GM12878 (cell line): ENCODE results near the gene RNF220. TPM values are rescaled to one million over a fixed set of nuclear protein-coding genes. Genes with fewer than 3 reads are reported as not detected.

Experiments
- ATAC-seq: fragments of 200-7000 bp; cut with Tn5 transposase; 3 replicates; pipeline ENCODE4 v1.9.1; 2020; ENCODE audit warnings: mild to moderate bottlenecking, moderate library complexity
- BruUV-seq: library from RNA; stranded (reverse); fragments of 400-500 nt; replicated peaks from 2 replicates; lab custom pipeline; 2021; lab: Mats Ljungman, UMichigan
- CTCF ChIA-PET: fragments of 300-600 bp; sonication (Branson Sonifier 250); formaldehyde crosslinking; extraction: SDS; loops from one replicate; lab custom pipeline; 2021; ENCODE audit warnings: inconsistent platforms; lab: Yijun Ruan, JAX
- POLR2A ChIA-PET: fragments of 350-600 bp; formaldehyde crosslinking; extraction: SDS; loops from one replicate; lab custom pipeline; 2021; ENCODE audit warnings: inconsistent platforms; lab: Charles Lee
- RAD21 ChIA-PET: fragments of 300-600 bp; sonication (Branson Sonifier 250); formaldehyde crosslinking; loops from one replicate; lab custom pipeline; 2023; ENCODE audit warnings: antibody characterized with exemption; ENCODE audit not compliant: unreplicated experiment; lab: Charles Lee
- SMC1A ChIA-PET: fragments of 300-600 bp; sonication (Branson Sonifier 250); formaldehyde crosslinking; loops from one replicate; lab custom pipeline; 2023; ENCODE audit not compliant: unreplicated experiment, uncharacterized antibody; lab: Charles Lee
- DNase-seq: peaks from one replicate; pipeline ENCODE4 v3.0.0-alpha.2; 2011; ENCODE audit warnings: low read depth, low spot score
- FAIRE-seq: peaks from 3 replicates; lab custom pipeline; 2011; peaks lifted over from hg19 to GRCh38; lab: Jason Lieb, UNC
- H2AFZ ChIP-seq: 2 replicates; pipeline ENCODE4 v1.6.0; 2011; ENCODE audit warnings: low read depth, low read length, control low read depth; ENCODE audit not compliant: control insufficient read depth
- H3K27ac ChIP-seq: 2 replicates; pipeline ENCODE4 v1.5.1; 2011; ENCODE audit warnings: control low read depth; ENCODE audit not compliant: control insufficient read depth, insufficient read depth
- H3K27me3 ChIP-seq, 2 experiments: replicated peaks in 1 of 2; 2 replicates each; pipeline versions ENCODE4 v1.6.0 to v1.6.1; 2011; ENCODE audit warnings: low read length in 1 of 2; ENCODE audit not compliant: control insufficient read depth in 2 of 2, insufficient read depth in 2 of 2
- H3K36me3 ChIP-seq, 2 experiments: 2 replicates each; pipeline ENCODE4 v1.5.1; 2011; ENCODE audit warnings: low read length in 1 of 2; ENCODE audit not compliant: control insufficient read depth in 2 of 2, insufficient read depth in 2 of 2
- H3K4me1 ChIP-seq: 2 replicates; pipeline ENCODE4 v1.6.1; 2011; ENCODE audit warnings: mild to moderate bottlenecking, low read length, moderate library complexity, mixed read lengths; ENCODE audit not compliant: control insufficient read depth, insufficient read depth
- H3K4me2 ChIP-seq: 2 replicates; pipeline ENCODE4 v1.6.0; 2011; ENCODE audit warnings: control low read depth; ENCODE audit not compliant: control insufficient read depth, insufficient read depth
- H3K4me3 ChIP-seq: fragments of 200-600 bp; sonication (generic); 2 replicates; pipeline ENCODE4 v1.5.1; 2016
- H3K79me2 ChIP-seq: 2 replicates; pipeline ENCODE4 v1.6.0; 2011; ENCODE audit warnings: low read length; ENCODE audit not compliant: control insufficient read depth, insufficient read depth
- H3K9ac ChIP-seq: 2 replicates; pipeline ENCODE4 v1.8.0; 2011; ENCODE audit warnings: low read length, control low read depth, mixed read lengths; ENCODE audit not compliant: control insufficient read depth, insufficient read depth
- H3K9me3 ChIP-seq: replicated peaks from 3 replicates; pipeline ENCODE4 v1.5.1; 2011; ENCODE audit warnings: mild to moderate bottlenecking, low read length; ENCODE audit not compliant: control insufficient read depth, insufficient read depth
- H4K20me1 ChIP-seq: 2 replicates; pipeline ENCODE4 v1.6.0; 2011; ENCODE audit not compliant: control insufficient read depth, insufficient read depth
- ATF3 ChIP-seq: IDR thresholded peaks from 2 replicates; pipeline ENCODE4 v1.6.1; 2011; ENCODE audit warnings: low read depth, mild to moderate bottlenecking, low read length, moderate library complexity, borderline replicate concordance; ENCODE audit errors: extremely low read depth
- CEBPB ChIP-seq, 2 experiments: fragments of 150-350 bp in 1 of 2; IDR thresholded peaks; 2 replicates each; pipeline ENCODE4 v1.6.1; 2012 to 2014; ENCODE audit warnings: low read depth in 2 of 2, low read length in 2 of 2, borderline replicate concordance in 1 of 2, inconsistent platforms in 1 of 2
- GABPA ChIP-seq: IDR thresholded peaks from 2 replicates; pipeline ENCODE4 v1.6.1; 2014; ENCODE audit warnings: antibody characterized with exemption, low read depth, mild to moderate bottlenecking, inconsistent platforms
- HCFC1 ChIP-seq: fragments of 150-350 bp; IDR thresholded peaks from 2 replicates; pipeline ENCODE4 v1.6.1; 2014; ENCODE audit warnings: low read length
- NFIC ChIP-seq: IDR thresholded peaks from 2 replicates; pipeline ENCODE4 v1.6.1; 2012; ENCODE audit warnings: low read depth, mild to moderate bottlenecking, inconsistent platforms, low read length, moderate library complexity
- NKRF ChIP-seq: fragments of 450-650 bp; conservative IDR thresholded peaks from 2 replicates; pipeline ENCODE4 v1.6.1; 2017; ENCODE audit warnings: mild to moderate bottlenecking, moderate library complexity
- NR2C1 ChIP-seq: fragments of 450-650 bp; IDR thresholded peaks from 2 replicates; pipeline ENCODE4 v1.6.1; 2017; ENCODE audit warnings: antibody characterized with exemption, mild to moderate bottlenecking, moderate library complexity
- RAD21 ChIP-seq: IDR thresholded peaks from 2 replicates; pipeline ENCODE4 v1.6.1; 2011; ENCODE audit warnings: mild to moderate bottlenecking, low read depth, low read length, moderate library complexity; ENCODE audit not compliant: insufficient read depth
- SMC3 ChIP-seq: IDR thresholded peaks from 2 replicates; pipeline ENCODE4 v1.6.1; 2011; ENCODE audit warnings: low read length, improper control_type of control experiment, borderline replicate concordance
- TCF3 ChIP-seq: IDR thresholded peaks from 2 replicates; pipeline ENCODE4 v1.6.1; 2012; ENCODE audit warnings: low read depth, mild to moderate bottlenecking, low read length, borderline replicate concordance; ENCODE audit not compliant: insufficient read depth
- YY1 ChIP-seq: IDR thresholded peaks from 2 replicates; pipeline ENCODE4 v1.6.1; 2011; ENCODE audit warnings: low read depth, mild to moderate bottlenecking, low read length
- ZNF384 ChIP-seq: IDR thresholded peaks from 2 replicates; pipeline ENCODE4 v1.6.1; 2012; ENCODE audit warnings: low read depth, mild to moderate bottlenecking, low read length, improper control_type of control experiment, borderline replicate concordance
- ZZZ3 ChIP-seq: IDR thresholded peaks from 2 replicates; pipeline ENCODE4 v1.6.1; 2011; ENCODE audit warnings: low read depth; ENCODE audit not compliant: control insufficient read depth, insufficient read length
- WGBS: methylation state at CpG from one replicate; pipeline ENCODE4 v1.1.6; 2016; ENCODE audit warnings: low lambda C conversion rate; ENCODE audit not compliant: insufficient replicate concordance, insufficient coverage; ENCODE audit errors: missing lambda C conversion rate; 5-methylcytosine and 5-hydroxymethylcytosine counted together
- in situ Hi-C: fragments of 300-500 bp; cut with MboI; formaldehyde crosslinking; loops from 9 replicates; pipeline ENCODE4 v1.14.3; 2018; ENCODE audit warnings: mixed read lengths
- intact Hi-C: fragments of 100-400 bp; cut with micrococcal nuclease; formaldehyde crosslinking; loops from one replicate; pipeline ENCODE4 v1.14.2; 2022; ENCODE audit not compliant: unreplicated experiment
- polyA plus RNA-seq, 11 experiments: library from polyadenylated mRNA; depleted of rRNA in 4 of 11; unstranded in 6 of 11; stranded (reverse) in 5 of 11; fragments of >200 nt; fragmentation: Nextera tagmentation in 4 of 11; fragmentation: Illumina TruSeq in 1 of 11; extraction: Ambion mirVana in 4 of 11; extraction: Trizol in 1 of 11; gene quantifications; 1 replicate in 1 of 11; 2 replicates in 10 of 11; pipeline versions ENCODE4 v1.2.1 to v1.2.3, GENCODE V29; 2011 to 2016; ENCODE audit warnings: inconsistent platforms in 2 of 11, missing spikeins in 2 of 11, low read depth in 1 of 11
- total RNA-seq, 4 experiments: library from RNA; depleted of rRNA in 3 of 4; stranded (reverse); fragments of >200 nt in 3 of 4; fragmentation: Illumina TruSeq in 1 of 4; extraction: Trizol in 1 of 4; gene quantifications; 2 replicates each; pipeline versions ENCODE4 v1.2.1 to v1.2.3, GENCODE V29; 2013 to 2021
- TF ChIP-seq, protein P1 (sequence below), 3 experiments: IDR thresholded peaks in 2 of 3; conservative IDR thresholded peaks in 1 of 3; 2 replicates each; pipeline ENCODE4 v1.5.1; 2011; ENCODE audit warnings: low read depth in 3 of 3, low read length in 3 of 3, mild to moderate bottlenecking in 3 of 3, control low read depth in 2 of 3, moderate library complexity in 2 of 3, inconsistent platforms in 1 of 3, mixed read lengths in 1 of 3; ENCODE audit not compliant: control insufficient read depth in 2 of 3, insufficient read depth in 1 of 3; ENCODE audit errors: extremely low read depth in 1 of 3

Gene RNF220
- total and polyA plus RNA-seq, 10 of the 15 experiments (the other 5 are each of a cell fraction or from before 2014, with no cell fraction given) = 4.6 to 84.1 (median 53.7) TPM

DNA sequence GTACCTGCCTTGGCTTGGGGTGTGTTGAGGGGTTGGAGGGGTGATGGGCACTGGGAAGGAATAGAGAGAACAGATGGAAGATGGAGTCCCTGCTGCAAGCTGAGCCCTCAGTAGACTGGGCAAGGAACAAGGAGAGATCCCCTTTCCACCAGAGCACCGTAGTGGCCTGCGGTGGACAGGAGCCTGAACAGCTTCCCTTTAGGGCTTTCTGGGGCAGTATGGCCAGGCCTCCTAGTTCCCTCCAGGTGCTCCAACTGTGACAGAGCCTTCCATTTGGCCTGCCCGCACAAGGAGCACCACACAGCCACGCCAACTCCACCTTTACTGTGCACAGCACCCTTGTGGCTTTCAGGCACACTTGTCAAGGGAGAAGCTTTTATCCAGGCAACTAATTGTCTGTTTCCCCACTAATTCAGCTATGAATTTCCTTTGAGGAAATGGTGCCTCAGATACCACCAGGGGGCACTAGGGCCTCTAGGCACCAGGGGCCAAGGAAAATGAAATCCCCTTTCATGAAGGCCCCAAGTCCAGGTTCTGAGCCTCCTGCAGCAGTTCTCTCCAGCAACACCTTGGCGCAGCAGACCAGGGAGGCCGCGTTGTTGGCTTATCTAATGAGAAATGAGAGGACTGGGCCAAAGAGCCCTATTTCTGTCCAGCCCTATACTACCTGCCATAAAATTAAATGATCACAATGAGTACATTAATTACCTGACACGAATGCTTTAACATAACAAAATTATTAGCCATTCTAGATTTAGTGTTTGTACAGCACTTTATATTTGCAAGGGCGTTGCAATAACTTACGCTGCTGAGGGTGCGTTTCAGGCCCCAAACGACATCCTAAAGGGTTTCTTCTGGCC is 26.9 kb upstream of the RNF220 start:
- no peaks in the 10 kb centered on the region for H4K20me1 ChIP-seq
- CTCF ChIA-PET = interaction anchor here (0.6 to 3.9 kb wide), 14 partner anchors 10 to 285 kb away, joined by 3 to 20 read pairs (median 6); no protein-coding TSS in a partner anchor
- RAD21 ChIA-PET = interaction anchor here (0.6 to 1.7 kb wide), 4 partner anchors 165 to 275 kb away, joined by 3 to 4 read pairs (median 4); partner anchors contain the start of gene DMAP1
- no peak overlapping the region for H3K27ac ChIP-seq
- no TSS peak for BruUV-seq
- no peaks in the 10 kb centered on the region for H3K36me3 ChIP-seq
- no peaks in the 10 kb centered on the region for H3K4me1 ChIP-seq
- ATAC-seq (peak; percentile 76), DNase-seq (no peak), FAIRE-seq (peak; percentile 64)
- H3K27me3 ChIP-seq = no peaks in the 10 kb centered on the region; a peak in 1 of 4 replicates
- SMC1A ChIA-PET = interaction anchor here (0.6 to 4.2 kb wide), 5 partner anchors 25 to 274 kb away, joined by 3 to 14 read pairs (median 4); no protein-coding TSS in a partner anchor
- in situ Hi-C loops (loop anchor here (5.0 kb wide), 1 partner anchor 214 kb away; no protein-coding TSS in a partner anchor), intact Hi-C loops (loop anchor here (1.0 to 5.0 kb wide), 2 partner anchors 217 to 274 kb away; no protein-coding TSS in a partner anchor)
- H3K9me3 ChIP-seq = no peaks in the 10 kb centered on the region
- POLR2A ChIA-PET = no interaction called here
- 20% methylated on average over 12 of the region's 12 CpGs for WGBS
- H3K4me2 ChIP-seq = no peak overlapping the region
- H3K9ac ChIP-seq = no peak overlapping the region
- H3K4me3 ChIP-seq = no peak overlapping the region
- TF ChIP-seq HCFC1 (no peak), GABPA (no peak), CEBPB (IDR thresholded peaks at IDR 0.05; ENCODE audit: borderline replicate concordance in 1 of 2, low read depth in 2 of 2, low read length in 2 of 2) (no peak), RAD21 (peak; percentile 74), ZNF384 (no peak), TCF3 (no peak), NR2C1 (no peak), SMC3 (peak; percentile 77), ZZZ3 (no peak), NKRF (no peak), NFIC (no peak), ATF3 (no peak), YY1 (peak; percentile 30; the same call in 1 of the 2 replicates)
- TF ChIP-seq, protein P1, sequence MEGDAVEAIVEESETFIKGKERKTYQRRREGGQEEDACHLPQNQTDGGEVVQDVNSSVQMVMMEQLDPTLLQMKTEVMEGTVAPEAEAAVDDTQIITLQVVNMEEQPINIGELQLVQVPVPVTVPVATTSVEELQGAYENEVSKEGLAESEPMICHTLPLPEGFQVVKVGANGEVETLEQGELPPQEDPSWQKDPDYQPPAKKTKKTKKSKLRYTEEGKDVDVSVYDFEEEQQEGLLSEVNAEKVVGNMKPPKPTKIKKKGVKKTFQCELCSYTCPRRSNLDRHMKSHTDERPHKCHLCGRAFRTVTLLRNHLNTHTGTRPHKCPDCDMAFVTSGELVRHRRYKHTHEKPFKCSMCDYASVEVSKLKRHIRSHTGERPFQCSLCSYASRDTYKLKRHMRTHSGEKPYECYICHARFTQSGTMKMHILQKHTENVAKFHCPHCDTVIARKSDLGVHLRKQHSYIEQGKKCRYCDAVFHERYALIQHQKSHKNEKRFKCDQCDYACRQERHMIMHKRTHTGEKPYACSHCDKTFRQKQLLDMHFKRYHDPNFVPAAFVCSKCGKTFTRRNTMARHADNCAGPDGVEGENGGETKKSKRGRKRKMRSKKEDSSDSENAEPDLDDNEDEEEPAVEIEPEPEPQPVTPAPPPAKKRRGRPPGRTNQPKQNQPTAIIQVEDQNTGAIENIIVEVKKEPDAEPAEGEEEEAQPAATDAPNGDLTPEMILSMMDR (IDR thresholded peaks at IDR 0.05 in 2 of 3, conservative IDR thresholded peaks at IDR 0.05 in 1 of 3; ENCODE audit: control insufficient read depth in 2 of 3, extremely low read depth in 1 of 3, insufficient read depth in 1 of 3, low read depth in 3 of 3, low read length in 3 of 3) = peak; percentile 61 to 72 (median 64)
- H2AFZ ChIP-seq = no peak overlapping the region
- no peaks in the 10 kb centered on the region for H3K79me2 ChIP-seq
